Stimulated activated CD4-positive, alpha-beta T cell treated with anti-CD3 and anti-CD28 coated beads, Interleukin-12 subunit alpha, Interleukin-12 subunit beta, amount 100 ng/mL, for 48 hours (primary cell): ENCODE results near the gene WNT9B.
"Not testable (repeated sequence)": the region's sequence is repeated elsewhere in the genome, so short reads cannot be mapped to it uniquely, and the experiment has no call there.

Experiments
- DNase-seq, 3 donors: peaks; one replicate each; pipeline ENCODE4 v3.0.0-alpha.2; 2020; ENCODE audit warnings: low read depth in 2 of 3, low spot score in 1 of 3

WNT9B gene

GRCh38 chr17:46821482-46822387 lies 29.6 kb upstream of the WNT9B start:
- no peak for DNase-seq

GRCh38 chr17:46822388-46822921 lies 28.9 kb upstream of the WNT9B start:
- DNase-seq = peak in 1 of 3 donors; percentile 28

- DNase-seq = no peak
Observed at GRCh38 chr17:46823657-46824056, 27.7 kb upstream of the WNT9B start.

GRCh38 chr17:46826116-46826515 lies 25.3 kb upstream of the WNT9B start:
- no peak for DNase-seq

- DNase-seq = no peak
Observed at GRCh38 chr17:46827274-46827673, 24.1 kb upstream of the WNT9B start.

- no peak for DNase-seq
Observed at GRCh38 chr17:46831573-46832330, 19.6 kb upstream of the WNT9B start.

GRCh38 chr17:46832331-46832821 lies 19.0 kb upstream of the WNT9B start:
- DNase-seq = no peak

- DNase-seq = no peak
Observed at GRCh38 chr17:46832945-46833839, 18.2 kb upstream of the WNT9B start.

- no peak for DNase-seq
Observed at GRCh38 chr17:46833840-46834208, 17.6 kb upstream of the WNT9B start.

- no peak for DNase-seq
Observed at GRCh38 chr17:46834846-46835245, 16.5 kb upstream of the WNT9B start.

GRCh38 chr17:46836500-46836899 lies 14.9 kb upstream of the WNT9B start:
- no peak for DNase-seq

GRCh38 chr17:46837521-46837920 lies 13.9 kb upstream of the WNT9B start:
- DNase-seq = no peak

- DNase-seq = no peak
Observed at GRCh38 chr17:46839211-46839610, 12.2 kb upstream of the WNT9B start.

- DNase-seq = not testable (repeated sequence)
Observed at GRCh38 chr17:46840596-46840995, 10.8 kb upstream of the WNT9B start.

- peak in 1 of 3 donors; percentile 23 for DNase-seq
Observed at GRCh38 chr17:46841561-46842379, 9.6 kb upstream of the WNT9B start.

GRCh38 chr17:46842835-46843234 lies 8.5 kb upstream of the WNT9B start:
- DNase-seq = no peak

- no peak for DNase-seq
Observed at GRCh38 chr17:46847204-46848191, 3.9 kb upstream of the WNT9B start.

- no peak for DNase-seq
Observed at GRCh38 chr17:46848534-46848933, 2.8 kb upstream of the WNT9B start.

GRCh38 chr17:46850688-46851028 lies 725 bp upstream of the WNT9B start:
- DNase-seq = no peak
